Stimulated activated CD4-positive, alpha-beta T cell treated with anti-CD3 and anti-CD28 coated beads, Interleukin-1b, Interleukin-23, amount 100 ng/mL, for 1 hour (primary cell): ENCODE measurements around the gene MLLT3.
A peak's percentile ranks its signal among the peaks of the same experiment; 100 is the strongest.
"Not testable (repeated sequence)": the region's sequence is repeated elsewhere in the genome, so short reads cannot be mapped to it uniquely, and the experiment has no call there.

Experiments used
- DNase-seq, 2 donors: peaks; one replicate each; pipeline ENCODE4 v3.0.0-alpha.2; 2020; ENCODE audit warnings: low read depth in 2 of 2

MLLT3 gene

GRCh38 chr9:20622330-20623020, at the start of gene MLLT3:
MLLT3 (minus strand) TSS chr9:20622499.
- DNase-seq = peak; percentile 92 to 93

GRCh38 chr9:20671635-20672034, 49.3 kb upstream of the MLLT3 start:
- DNase-seq = no peak

- no peak for DNase-seq
Measured at GRCh38 chr9:20670395-20670794, 48.1 kb upstream of the MLLT3 start.

GRCh38 chr9:20664501-20664900, 42.2 kb upstream of the MLLT3 start:
- no peak for DNase-seq

- DNase-seq = no peak
Measured at GRCh38 chr9:20663133-20663532, 40.8 kb upstream of the MLLT3 start.

GRCh38 chr9:20662156-20662555, 39.9 kb upstream of the MLLT3 start:
- DNase-seq = no peak

- no peak for DNase-seq
Measured at GRCh38 chr9:20659474-20659967, 37.2 kb upstream of the MLLT3 start.

- DNase-seq = no peak
Measured at GRCh38 chr9:20658677-20659473, 36.6 kb upstream of the MLLT3 start.

GRCh38 chr9:20658246-20658667, 36.0 kb upstream of the MLLT3 start:
- DNase-seq = not testable (repeated sequence)

GRCh38 chr9:20651939-20652338, 29.6 kb upstream of the MLLT3 start:
- DNase-seq = no peak

GRCh38 chr9:20650750-20651299, 28.5 kb upstream of the MLLT3 start:
- no peak for DNase-seq

- no peak for DNase-seq
Measured at GRCh38 chr9:20650313-20650712, 28.0 kb upstream of the MLLT3 start.

GRCh38 chr9:20649381-20649780, 27.1 kb upstream of the MLLT3 start:
- no peak for DNase-seq

GRCh38 chr9:20646656-20647055, 24.4 kb upstream of the MLLT3 start:
- no peak for DNase-seq

- DNase-seq = no peak
Measured at GRCh38 chr9:20643660-20644059, 21.4 kb upstream of the MLLT3 start.

GRCh38 chr9:20642045-20642444, 19.7 kb upstream of the MLLT3 start:
- no peak for DNase-seq

GRCh38 chr9:20640331-20641187, 18.3 kb upstream of the MLLT3 start:
- peak in 1 of 2 donors; percentile 39 for DNase-seq

GRCh38 chr9:20636888-20637440, 14.7 kb upstream of the MLLT3 start:
- DNase-seq = no peak

- DNase-seq = no peak
Measured at GRCh38 chr9:20634895-20635294, 12.6 kb upstream of the MLLT3 start.

GRCh38 chr9:20632705-20633104, 10.4 kb upstream of the MLLT3 start:
- DNase-seq = no peak

- DNase-seq = no peak
Measured at GRCh38 chr9:20630241-20630943, 8.1 kb upstream of the MLLT3 start.
